ENCODE results near the gene FYB1.
"Not testable (repeated sequence)": the region's sequence is repeated elsewhere in the genome, so short reads cannot be mapped to it uniquely, and the experiment has no call there.

The FYB1 gene

GRCh38 chr5:39226100-39226451, 6.7 kb upstream of the FYB1 start:
- DNase-seq (ENCODE audit: low read depth, low spot score) = no peak

GRCh38 chr5:39225405-39226099, 6.2 kb upstream of the FYB1 start:
- no peak for DNase-seq (ENCODE audit: low read depth, low spot score)

- DNase-seq (ENCODE audit: low read depth, low spot score) = peak; percentile 8
These were observed 4.9 kb upstream of the FYB1 start for GRCh38 chr5:39224196-39224761.

GRCh38 chr5:39223565-39224156, 4.3 kb upstream of the FYB1 start:
- no peak for DNase-seq (ENCODE audit: low read depth, low spot score)

GRCh38 chr5:39221671-39222070, 2.3 kb upstream of the FYB1 start:
- DNase-seq (ENCODE audit: low read depth, low spot score) = not testable (repeated sequence)

- no peak for DNase-seq (ENCODE audit: low read depth, low spot score)
These were observed 1.1 kb upstream of the FYB1 start for GRCh38 chr5:39220280-39221030.

- DNase-seq (ENCODE audit: low read depth, low spot score) = no peak
These were observed 621 bp downstream of the FYB1 start for GRCh38 chr5:39218482-39219402.

GRCh38 chr5:39217365-39218281, 1.7 kb downstream of the FYB1 start:
- DNase-seq (ENCODE audit: low read depth, low spot score) = peak; percentile 66

GRCh38 chr5:39216631-39217030, 2.7 kb downstream of the FYB1 start:
- DNase-seq (ENCODE audit: low read depth, low spot score) = no peak

- DNase-seq (ENCODE audit: low read depth, low spot score) = no peak
These were observed 3.5 kb downstream of the FYB1 start for GRCh38 chr5:39215857-39216256.

- DNase-seq (ENCODE audit: low read depth, low spot score) = no peak
These were observed 4.3 kb downstream of the FYB1 start for GRCh38 chr5:39214912-39215709.

- no peak for DNase-seq (ENCODE audit: low read depth, low spot score)
These were observed 5.7 kb downstream of the FYB1 start for GRCh38 chr5:39213447-39214207.

- DNase-seq (ENCODE audit: low read depth, low spot score) = no peak
These were observed 7.6 kb downstream of the FYB1 start for GRCh38 chr5:39211773-39212172.

- no peak for DNase-seq (ENCODE audit: low read depth, low spot score)
These were observed 9.4 kb downstream of the FYB1 start for GRCh38 chr5:39209924-39210323.

- DNase-seq (ENCODE audit: low read depth, low spot score) = no peak
These were observed 10.9 kb downstream of the FYB1 start for GRCh38 chr5:39208471-39208870.

- no peak for DNase-seq (ENCODE audit: low read depth, low spot score)
These were observed 11.9 kb downstream of the FYB1 start for GRCh38 chr5:39207345-39208045.

GRCh38 chr5:39206630-39207321, 12.6 kb downstream of the FYB1 start:
- DNase-seq (ENCODE audit: low read depth, low spot score) = no peak

GRCh38 chr5:39205550-39205949, 13.8 kb downstream of the FYB1 start:
- DNase-seq (ENCODE audit: low read depth, low spot score) = no peak

Measured in ELF-1 (cell line).